Measurements from ENCODE around the gene SCNN1A.

SCNN1A gene

GRCh38 chr12:6334359-6334758, 41.0 kb downstream of the SCNN1A start:
- no peak for DNase-seq (ENCODE audit: low spot score)

DNA sequence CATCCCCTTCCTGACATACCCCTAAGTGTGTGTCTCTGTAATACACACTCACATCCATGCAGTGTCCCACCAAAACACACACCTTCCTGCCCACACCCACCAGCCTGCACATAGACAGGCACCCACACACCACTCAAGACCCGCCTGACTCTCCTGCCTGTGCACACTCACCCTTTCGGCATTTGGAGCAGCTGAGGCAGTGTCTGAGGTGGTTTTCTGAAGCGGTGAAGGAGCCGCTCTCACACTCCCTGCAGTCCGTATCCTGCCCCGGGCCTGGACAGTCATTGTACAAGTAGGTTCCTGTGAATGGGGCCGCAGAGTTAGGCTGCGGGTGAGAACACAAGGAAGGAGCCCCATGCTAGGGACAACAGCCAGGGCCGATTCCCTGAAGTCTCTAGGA, 41.8 kb downstream of the SCNN1A start:
- DNase-seq (ENCODE audit: low spot score): no peak

- DNase-seq (ENCODE audit: low spot score): no peak
These were observed 42.3 kb downstream of the SCNN1A start for GRCh38 chr12:6333029-6333428.

GRCh38 chr12:6332459-6332858, 42.9 kb downstream of the SCNN1A start:
- DNase-seq (ENCODE audit: low spot score): no peak

GRCh38 chr12:6330999-6331714, 44.2 kb downstream of the SCNN1A start:
- no peak for DNase-seq (ENCODE audit: low spot score)

DNA sequence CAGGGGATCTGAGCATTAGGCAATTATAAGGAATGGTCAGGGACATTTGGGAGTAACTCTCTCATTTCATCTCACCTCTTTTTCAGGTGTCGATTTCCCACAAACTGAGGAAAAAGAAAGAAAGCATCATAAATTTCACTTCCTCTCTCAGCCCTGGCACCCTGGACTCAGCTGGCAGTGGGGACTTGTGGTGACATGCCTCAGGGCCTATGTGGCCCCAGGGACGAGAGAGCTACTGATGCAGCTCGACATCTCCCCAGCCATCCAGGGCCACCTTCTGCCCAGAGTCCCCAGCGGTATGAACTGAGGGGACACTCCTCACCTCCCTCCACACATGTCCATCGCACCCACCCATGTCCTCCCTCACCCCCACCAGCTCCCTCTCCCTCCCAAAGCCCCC, 45.2 kb downstream of the SCNN1A start:
- no peak for DNase-seq (ENCODE audit: low spot score)

- no peak for DNase-seq (ENCODE audit: low spot score)
These were observed 45.7 kb downstream of the SCNN1A start for GRCh38 chr12:6329703-6330064.

DNA sequence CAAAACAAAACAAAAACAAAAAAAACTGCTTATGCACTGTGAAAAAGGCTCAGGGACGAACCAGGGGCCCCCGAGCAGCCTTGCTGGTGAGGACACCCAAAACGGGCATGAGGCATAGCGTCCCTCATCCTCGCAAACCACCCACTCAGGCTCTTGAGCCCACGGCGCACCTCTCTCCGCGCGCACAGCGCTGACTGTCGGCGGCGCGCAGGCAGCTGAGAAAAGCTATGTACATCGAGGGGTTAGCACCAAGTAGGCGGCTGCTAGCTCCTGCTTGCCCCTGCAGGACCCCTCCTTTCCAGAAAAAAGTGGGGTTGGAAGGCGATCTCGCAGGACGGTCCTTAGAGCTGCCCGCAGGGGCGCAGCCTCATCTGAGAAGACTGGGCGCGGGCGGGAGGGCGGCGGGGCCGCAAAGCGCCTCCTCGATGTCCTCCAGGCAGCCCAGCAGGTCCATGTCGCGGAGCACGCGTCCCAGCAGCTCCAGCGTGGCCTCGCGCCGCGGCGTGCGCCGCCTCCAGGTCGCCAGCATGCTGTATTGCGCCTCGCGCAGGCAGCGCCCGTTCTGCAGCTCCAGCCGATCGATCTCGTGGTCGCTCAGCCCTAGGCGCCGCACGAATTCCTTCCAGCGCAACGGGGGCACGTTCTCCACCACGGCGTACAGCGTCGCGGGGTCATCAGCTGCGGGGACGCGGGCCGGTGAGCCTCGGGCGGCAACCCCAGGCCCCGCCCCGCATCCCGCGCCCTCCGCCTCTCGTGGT, 46.2 kb downstream of the SCNN1A start:
- no peak for DNase-seq (ENCODE audit: low spot score)

DNA sequence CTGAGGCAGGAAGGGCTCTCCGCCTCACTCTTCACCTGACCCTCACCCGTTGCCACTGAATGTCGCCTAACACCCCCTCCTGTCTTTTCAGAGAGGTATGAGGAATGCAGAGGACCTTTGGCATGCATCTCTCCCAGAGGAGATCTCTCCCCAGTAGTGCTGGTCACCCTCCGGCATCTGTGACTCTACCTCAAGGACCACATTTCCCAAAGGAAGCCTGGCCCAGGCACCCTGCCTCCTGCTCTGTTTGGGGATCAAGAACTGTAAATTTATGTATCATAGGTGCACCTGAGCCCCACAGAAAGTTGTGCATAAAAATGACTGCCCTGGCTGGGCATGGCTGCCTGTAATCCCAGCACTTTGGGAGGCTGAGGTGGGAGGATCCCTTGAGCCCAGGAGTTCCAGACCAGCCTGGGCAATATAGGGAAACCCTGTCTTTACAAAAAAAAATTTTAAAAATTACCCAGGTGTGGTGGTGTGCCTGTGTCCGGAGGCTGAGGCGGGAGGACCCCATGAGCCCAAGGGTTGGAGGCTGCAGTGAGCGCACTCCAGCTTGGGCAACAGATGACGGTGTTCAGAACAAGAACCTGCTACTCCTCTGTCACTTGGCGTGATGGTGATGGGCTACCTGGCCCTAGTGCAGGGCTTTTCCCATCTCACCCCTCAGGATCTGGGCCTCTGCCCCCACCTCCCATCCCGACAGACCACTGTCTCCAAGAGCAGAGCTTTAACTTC, 47.2 kb downstream of the SCNN1A start:
- DNase-seq (ENCODE audit: low spot score): no peak

DNA sequence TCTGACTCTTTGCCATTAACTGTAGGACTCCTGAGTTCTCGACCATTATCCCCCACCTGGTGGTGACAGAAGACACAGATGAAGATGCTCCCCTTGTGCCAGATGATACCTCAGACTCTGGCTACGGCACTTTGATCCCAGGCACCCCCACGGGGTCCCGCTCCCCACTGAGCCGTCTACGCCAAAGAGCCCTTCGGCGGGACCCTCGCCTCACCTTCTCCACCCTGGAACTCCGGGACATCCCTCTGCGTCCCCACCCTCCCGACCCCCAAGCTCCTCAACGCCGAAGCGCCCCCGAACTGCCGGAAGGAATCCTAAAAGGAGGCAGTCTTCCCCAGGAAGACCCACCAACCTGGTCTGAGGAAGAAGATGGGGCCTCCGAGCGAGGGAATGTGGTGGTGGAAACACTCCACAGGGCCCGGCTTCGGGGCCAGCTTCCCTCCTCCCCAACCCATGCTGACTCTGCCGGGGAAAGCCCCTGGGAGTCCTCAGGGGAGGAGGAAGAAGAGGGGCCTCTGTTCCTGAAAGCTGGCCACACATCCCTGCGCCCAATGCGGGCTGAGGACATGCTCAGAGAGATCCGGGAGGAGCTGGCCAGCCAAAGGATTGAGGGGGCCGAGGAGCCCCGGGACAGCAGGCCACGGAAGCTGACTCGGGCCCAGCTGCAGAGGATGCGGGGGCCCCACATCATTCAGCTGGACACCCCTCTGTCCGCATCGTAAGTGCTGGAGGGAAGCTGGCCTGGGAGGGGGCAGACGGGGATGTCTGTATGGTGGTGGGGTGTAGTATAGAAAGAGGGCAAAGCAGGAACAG, 47.9 kb downstream of the SCNN1A start:
- DNase-seq (ENCODE audit: low spot score): no peak

GRCh38 chr12:6326316-6327228, 48.8 kb downstream of the SCNN1A start:
- DNase-seq (ENCODE audit: low spot score): no peak

- no peak for DNase-seq (ENCODE audit: low spot score)
These were observed 50.2 kb downstream of the SCNN1A start for GRCh38 chr12:6324936-6325750.

DNA sequence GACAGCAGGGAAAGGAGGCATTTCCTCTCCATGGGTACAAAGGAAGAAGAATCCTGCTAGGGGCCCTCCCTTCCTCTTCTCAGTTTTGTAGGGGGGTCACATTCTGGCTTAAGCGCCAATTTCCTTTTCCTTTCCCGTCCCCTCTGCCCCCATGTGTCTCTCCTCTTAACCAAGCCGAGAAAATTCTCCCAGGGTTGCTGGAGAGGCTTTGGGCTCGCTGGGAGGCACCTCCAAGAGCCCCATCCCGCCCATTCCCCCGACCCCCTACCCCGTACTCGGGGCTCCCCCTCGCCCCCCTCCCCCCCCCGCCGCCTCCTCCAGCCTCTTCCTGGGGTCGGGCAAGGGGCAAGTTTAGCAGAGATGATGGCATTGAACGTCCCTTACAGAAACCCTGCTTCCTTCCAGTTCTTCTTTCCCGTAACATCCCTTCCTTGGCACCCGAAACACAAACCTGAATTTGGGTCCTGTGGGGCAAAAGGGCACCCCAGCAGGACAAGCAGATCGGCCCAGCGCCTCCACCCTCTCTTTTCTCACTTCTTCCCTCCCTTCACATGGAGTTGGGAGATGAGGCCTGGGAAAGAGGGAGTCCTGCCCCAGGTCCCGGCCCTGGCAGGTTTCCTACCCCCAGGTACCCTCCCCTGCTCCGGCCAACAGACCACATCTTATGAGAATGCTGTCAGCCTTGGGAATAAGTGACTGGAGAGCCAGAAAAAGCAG, 51.2 kb downstream of the SCNN1A start:
- DNase-seq (ENCODE audit: low spot score): no peak

- peak; percentile 66 for DNase-seq (ENCODE audit: low spot score)
These were observed 51.9 kb downstream of the SCNN1A start for GRCh38 chr12:6323340-6323994.

GRCh38 chr12:6322969-6323339, 52.4 kb downstream of the SCNN1A start:
- no peak for DNase-seq (ENCODE audit: low spot score)

GRCh38 chr12:6322352-6322751, 53.0 kb downstream of the SCNN1A start:
- no peak for DNase-seq (ENCODE audit: low spot score)

DNA sequence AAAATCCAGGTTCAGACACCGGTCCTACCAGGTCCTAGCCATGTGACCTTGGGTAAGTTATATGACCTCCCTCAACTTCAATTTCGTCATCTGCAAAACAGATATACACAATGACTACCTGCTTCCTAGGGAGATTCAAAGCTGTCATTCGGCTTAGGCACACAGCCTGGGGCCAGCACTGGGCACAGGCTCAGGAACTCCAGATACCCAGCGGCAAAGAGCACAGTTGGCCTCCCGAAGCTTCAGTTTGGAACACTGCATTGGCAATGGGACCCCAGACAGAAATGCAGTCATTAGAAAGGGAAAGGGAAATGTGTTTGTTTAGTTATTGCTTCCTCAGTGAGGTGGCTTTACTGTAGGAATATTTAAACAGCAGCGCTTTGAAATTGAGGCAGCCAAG, 53.5 kb downstream of the SCNN1A start:
- no peak for DNase-seq (ENCODE audit: low spot score)

- no peak for DNase-seq (ENCODE audit: low spot score)
These were observed 55.9 kb downstream of the SCNN1A start for GRCh38 chr12:6319446-6319845.

GRCh38 chr12:6318440-6318879, 56.9 kb downstream of the SCNN1A start:
- no peak for DNase-seq (ENCODE audit: low spot score)
